ENCODE results near the gene GABARAPL2. TPM values are rescaled to one million over a fixed set of nuclear protein-coding genes. Genes with fewer than 3 reads are reported as not detected.
A peak's percentile ranks its signal among the peaks of the same experiment; 100 is the strongest.

The GABARAPL2 gene
- 70.9 and 89.8 TPM in 2 replicates for polyA plus RNA-seq (2011; rRNA removed)
- polyA minus RNA-seq (2011; rRNA and poly(A)+ RNA removed) = 12.7 and 22.0 TPM in 2 replicates

GRCh38 chr16:75566040-75566757 is at the start of gene GABARAPL2:
GABARAPL2 (plus strand) TSS chr16:75566379; CDS start chr16:75566487, 108 bp downstream.
- ChIA-PET CTCF (interaction anchor here (0.9 to 6.0 kb wide), 4 partner anchors 10 to 366 kb away, joined by 3 to 31 read pairs (median 5); partner anchors contain the start of gene TMEM231), POLR2A (interaction anchor here (0.5 to 0.9 kb wide), 2 partner anchors 57 to 488 kb away, joined by 5 read pairs; partner anchors contain the start of gene ADAT1)
- DNase-seq (ENCODE audit: low read depth, low spot score) = no peak
- peak within 1 kb of the TSS; percentile 39 for H3K27ac ChIP-seq (ENCODE audit: low read depth, low read length)
- peaks cover 8% of the 10 kb centered on the region for H3K27me3 ChIP-seq (ENCODE audit: control insufficient read depth, insufficient read depth, low read length)
- H3K9me3 ChIP-seq (ENCODE audit: control insufficient read depth, insufficient read depth, low read length) = no peaks in the 10 kb centered on the region; the same call in 1 of the 2 replicates
- TF ChIP-seq CTCF (IDR thresholded peaks at IDR 0.05; ENCODE audit: low read depth, low read length) = no peak
- H3K4me3 ChIP-seq (ENCODE audit: low read depth, low read length) = peak within 1 kb of the TSS; percentile 84

- H3K9me3 ChIP-seq (ENCODE audit: control insufficient read depth, insufficient read depth, low read length) = no peaks in the 10 kb centered on the region; the same call in 1 of the 2 replicates
- H3K27ac ChIP-seq (ENCODE audit: low read depth, low read length) = no peak overlapping the region
- no peak for TF ChIP-seq CTCF (IDR thresholded peaks at IDR 0.05; ENCODE audit: low read depth, low read length)
- H3K4me3 ChIP-seq (ENCODE audit: low read depth, low read length) = no peak overlapping the region
- H3K27me3 ChIP-seq (ENCODE audit: control insufficient read depth, insufficient read depth, low read length) = peaks cover 3% of the 10 kb centered on the region
- DNase-seq (ENCODE audit: low read depth, low spot score) = no peak
- ChIA-PET POLR2A (no interaction called here), CTCF (interaction anchor here (0.6 to 2.6 kb wide), 3 partner anchors 16 to 73 kb away, joined by 3 to 22 read pairs (median 3); no protein-coding TSS in a partner anchor)
These were observed 47.0 kb upstream of the GABARAPL2 start for GRCh38 chr16:75519175-75519574.

- TF ChIP-seq CTCF (IDR thresholded peaks at IDR 0.05; ENCODE audit: low read depth, low read length) = no peak
- Histone ChIP-seq H3K27me3 (ENCODE audit: control insufficient read depth, insufficient read depth, low read length) (no peaks in the 10 kb centered on the region), H3K27ac (ENCODE audit: low read depth, low read length) (no peak overlapping the region), H3K4me3 (ENCODE audit: low read depth, low read length) (no peak overlapping the region), H3K9me3 (ENCODE audit: control insufficient read depth, insufficient read depth, low read length) (peaks cover 9% of the 10 kb centered on the region; the same call in 1 of the 2 replicates)
- no peak for DNase-seq (ENCODE audit: low read depth, low spot score)
- ChIA-PET CTCF (interaction anchor here (3.4 kb wide), 1 partner anchor 9 kb away, joined by 13 read pairs; no protein-coding TSS in a partner anchor), POLR2A (no interaction called here)
These were observed 40.0 kb upstream of the GABARAPL2 start for GRCh38 chr16:75526032-75526790.

GRCh38 chr16:75527825-75528299 is 38.3 kb upstream of the GABARAPL2 start:
- no peak for DNase-seq (ENCODE audit: low read depth, low spot score)
- ChIA-PET POLR2A (no interaction called here), CTCF (interaction anchor here (3.4 kb wide), 1 partner anchor 10 kb away, joined by 13 read pairs; no protein-coding TSS in a partner anchor)
- peaks cover 9% of the 10 kb centered on the region; the same call in 1 of the 2 replicates for H3K9me3 ChIP-seq (ENCODE audit: control insufficient read depth, insufficient read depth, low read length)
- TF ChIP-seq CTCF (IDR thresholded peaks at IDR 0.05; ENCODE audit: low read depth, low read length) = no peak
- H3K27me3 ChIP-seq (ENCODE audit: control insufficient read depth, insufficient read depth, low read length) = peaks cover 11% of the 10 kb centered on the region
- H3K4me3 ChIP-seq (ENCODE audit: low read depth, low read length) = no peak overlapping the region
- H3K27ac ChIP-seq (ENCODE audit: low read depth, low read length) = no peak overlapping the region
